HG02884 (cell line): ENCODE measurements around the gene BGLAP.

Experiments
- ATAC-seq: cut with Tn5 transposase; IDR thresholded peaks from one replicate; pipeline ENCODE4 v1.9.1; 2021; ENCODE audit warnings: mild to moderate bottlenecking, moderate library complexity; ENCODE audit not compliant: unreplicated experiment

Gene BGLAP

DNA sequence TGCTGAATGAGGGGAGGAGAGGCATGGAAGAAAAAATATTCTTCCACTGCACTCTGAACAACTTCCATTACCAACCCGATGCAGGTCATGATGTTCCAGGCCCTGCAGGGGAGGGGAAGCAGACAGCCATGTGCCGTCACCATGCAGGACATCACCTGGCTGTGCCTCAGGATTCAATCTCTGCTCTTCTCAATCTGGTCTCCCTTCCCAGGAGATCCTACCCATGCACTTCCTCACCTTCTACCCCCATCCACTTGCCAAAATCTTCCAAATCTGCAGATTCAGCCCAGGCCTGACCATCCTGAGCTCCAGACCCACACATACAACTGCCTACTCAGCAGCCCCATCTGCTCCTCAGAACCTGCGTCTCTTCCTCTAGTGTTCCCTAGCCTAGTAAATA, 11.7 kb downstream of the BGLAP start:
- no peak for ATAC-seq

GRCh38 chr1:156257711-156258110, 15.7 kb downstream of the BGLAP start:
- ATAC-seq = no peak

GRCh38 chr1:156258859-156259258, 16.9 kb downstream of the BGLAP start:
- ATAC-seq = no peak

- no peak for ATAC-seq
These were observed 17.8 kb downstream of the BGLAP start for GRCh38 chr1:156259805-156260204.

- ATAC-seq = no peak
These were observed 18.9 kb downstream of the BGLAP start for GRCh38 chr1:156260896-156261295.

DNA sequence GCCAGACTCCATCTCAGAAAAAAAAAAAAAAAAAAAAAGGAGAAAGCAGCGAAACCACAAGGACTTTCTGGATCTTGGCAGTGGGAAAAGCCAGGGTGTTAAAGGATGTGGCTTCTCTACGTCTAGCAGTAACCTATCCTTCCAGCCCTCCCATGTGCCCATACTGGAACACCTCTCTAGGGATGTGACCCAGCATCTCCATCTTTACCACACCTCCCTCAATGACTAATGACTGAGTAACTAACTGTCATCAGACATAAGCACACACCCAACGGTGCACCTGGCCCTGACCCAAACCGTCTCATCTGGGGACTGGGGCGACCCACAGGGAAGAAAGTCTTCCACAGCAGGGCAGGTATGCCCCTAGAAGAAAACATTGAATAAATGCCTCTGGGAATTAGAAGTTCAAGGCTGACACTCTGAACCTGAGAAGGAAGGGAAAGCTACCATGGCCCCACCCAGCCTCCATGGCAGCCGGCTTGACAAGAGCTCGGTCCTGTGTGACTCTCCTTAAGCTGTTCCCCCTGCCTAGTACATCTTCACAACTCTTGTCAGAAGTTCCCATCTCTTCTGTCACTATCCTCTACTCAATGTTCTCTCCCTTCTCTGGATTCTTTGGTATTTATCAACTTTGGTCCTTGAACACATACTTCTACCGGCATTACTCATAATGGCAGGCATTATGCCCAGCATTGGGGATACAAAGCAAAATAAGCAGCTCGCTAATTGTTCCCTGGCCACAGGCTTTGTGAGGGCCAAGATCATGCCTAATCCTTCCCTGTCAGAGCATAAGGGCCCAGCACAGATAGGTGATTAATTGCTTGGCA, 20.7 kb downstream of the BGLAP start:
- no peak for ATAC-seq

GRCh38 chr1:156263288-156263655, 21.3 kb downstream of the BGLAP start:
- ATAC-seq = no peak

DNA sequence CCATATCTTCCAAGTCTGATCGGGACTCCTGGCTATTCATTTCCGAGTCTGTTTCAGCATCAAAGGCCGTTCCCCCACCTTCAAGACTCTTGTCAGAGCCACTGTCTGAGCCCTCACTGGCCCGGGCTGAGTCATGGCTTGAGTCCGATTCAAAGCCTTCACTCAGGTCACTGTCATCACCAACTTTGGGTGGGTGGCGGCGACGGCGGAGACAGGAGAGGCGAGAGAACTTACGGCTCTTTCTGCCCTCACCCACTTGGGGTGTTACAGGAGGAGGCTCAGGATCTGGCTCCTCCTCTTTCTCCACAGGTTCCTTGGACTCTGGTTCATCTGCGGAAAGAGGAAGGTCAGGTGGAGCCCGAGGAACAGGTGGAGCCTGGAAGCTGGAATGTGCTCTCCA, 24.1 kb downstream of the BGLAP start:
- no peak for ATAC-seq

GRCh38 chr1:156268336-156268735, 26.4 kb downstream of the BGLAP start:
- no peak for ATAC-seq

DNA sequence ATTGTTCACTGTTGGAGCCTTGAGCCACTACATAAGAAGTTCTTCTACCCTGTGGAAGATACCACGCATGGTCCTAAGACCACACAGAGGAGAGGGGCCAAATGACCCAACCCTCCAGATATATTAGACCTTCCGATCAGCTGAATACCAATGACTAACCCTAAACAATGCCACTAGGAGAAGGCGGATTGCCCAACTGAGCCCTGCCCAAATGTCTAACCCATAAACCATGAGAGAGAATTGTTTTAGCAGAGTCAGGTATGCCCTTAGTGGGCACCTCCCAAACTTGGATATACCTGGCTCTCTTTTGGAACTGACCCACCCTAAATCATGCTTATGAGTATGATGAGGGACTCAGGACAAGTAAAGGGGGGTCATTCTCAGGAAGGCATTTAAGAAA, 28.3 kb downstream of the BGLAP start:
- no peak for ATAC-seq

GRCh38 chr1:156276532-156276931, 34.5 kb downstream of the BGLAP start:
- ATAC-seq = no peak

DNA sequence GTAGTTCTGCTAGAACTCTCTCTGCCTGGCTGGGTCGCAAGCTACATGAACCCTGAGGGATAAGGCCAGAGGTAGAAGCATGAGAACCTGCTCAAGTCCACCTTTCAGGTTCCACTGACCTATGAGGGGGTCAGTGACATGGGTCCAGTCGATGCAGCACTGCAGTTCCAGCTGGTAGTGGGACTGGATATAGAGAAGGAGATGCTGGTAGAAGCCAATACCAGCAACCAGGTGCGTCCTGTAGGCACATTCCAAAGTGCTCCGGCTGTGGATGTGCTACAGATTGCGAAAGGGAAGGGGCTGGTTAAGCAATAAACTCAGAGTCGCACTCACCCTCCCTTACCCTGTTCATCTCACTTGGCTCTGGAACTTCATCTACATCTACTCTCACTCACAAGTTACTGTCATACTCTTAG, 35.0 kb downstream of the BGLAP start:
- no peak for ATAC-seq

DNA sequence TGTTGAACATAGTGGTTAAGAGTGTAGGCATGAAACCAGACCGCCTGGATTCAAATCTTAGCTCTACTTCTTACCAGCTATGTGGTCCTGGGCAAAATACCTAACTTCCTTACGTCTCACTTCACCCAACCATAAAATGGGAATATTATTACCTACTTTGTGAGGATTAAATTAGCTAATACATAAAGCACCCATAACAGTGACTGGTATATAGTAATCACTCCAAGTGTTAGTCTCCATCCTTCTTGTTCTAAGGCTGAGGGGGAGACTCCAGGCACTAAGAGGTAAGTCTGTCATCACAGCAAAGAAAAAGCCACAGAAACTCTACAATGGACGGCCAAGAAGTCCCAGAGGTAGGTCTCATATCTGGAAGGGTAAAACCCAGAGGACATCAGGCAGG, 37.9 kb downstream of the BGLAP start:
- no peak for ATAC-seq

DNA sequence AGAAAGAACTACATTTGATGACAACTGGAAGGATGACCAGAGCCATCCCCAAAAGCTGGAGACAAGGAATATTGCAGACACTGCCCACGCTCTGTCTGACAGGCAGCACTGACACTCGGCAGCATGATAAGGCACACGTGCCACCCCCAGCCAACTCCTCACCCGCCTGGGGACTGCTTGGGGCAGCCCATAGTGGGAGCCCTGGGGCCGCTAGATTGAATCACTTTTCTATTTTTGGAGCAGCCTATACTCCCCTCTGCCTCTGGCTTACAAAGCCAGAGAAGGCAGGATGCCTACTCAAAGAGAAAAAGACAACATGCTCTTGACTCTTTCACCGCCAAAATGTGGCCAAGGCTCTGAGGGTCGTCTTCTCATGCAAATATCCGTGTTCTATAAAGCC, 39.3 kb downstream of the BGLAP start:
- ATAC-seq = no peak

DNA sequence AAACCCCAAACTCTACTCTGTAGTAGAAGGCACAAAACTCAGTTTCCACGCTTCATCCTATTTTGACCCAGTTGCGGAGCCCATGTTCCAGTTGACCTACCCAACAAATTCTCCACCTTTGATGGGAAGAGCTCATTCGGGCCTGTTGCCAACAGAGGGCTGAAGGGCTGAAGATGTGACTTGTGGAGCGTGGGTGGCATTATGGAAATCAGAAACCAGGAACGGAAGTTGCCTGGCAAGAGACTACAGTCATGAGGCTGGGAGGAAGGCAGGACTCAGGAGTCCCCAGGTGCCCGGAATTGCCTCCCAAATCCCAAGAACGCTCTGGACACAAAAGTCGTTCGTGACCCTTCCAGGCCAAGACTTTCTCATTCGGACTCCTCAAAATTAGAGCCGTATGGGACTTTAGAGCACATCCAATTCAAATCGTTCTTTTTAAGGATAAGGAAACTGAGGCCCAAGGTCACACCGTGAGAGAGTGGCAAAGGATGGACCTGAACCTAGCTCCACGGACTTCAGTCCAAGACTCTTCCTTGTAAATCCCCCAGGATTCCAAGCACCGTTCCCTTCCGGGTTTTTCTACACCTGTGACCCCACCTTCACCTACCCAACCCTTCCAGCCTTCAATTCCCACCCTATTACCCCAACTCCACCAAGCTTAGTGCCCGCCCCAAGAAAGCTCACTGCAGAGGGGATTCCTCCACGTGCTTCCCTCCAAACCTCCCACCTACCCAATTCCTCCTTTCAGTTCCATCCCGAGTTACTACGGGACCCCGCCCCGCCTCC, 39.9 kb downstream of the BGLAP start:
- ATAC-seq = no peak

GRCh38 chr1:156282479-156283222, 40.7 kb downstream of the BGLAP start, which contains the start of gene SMG5:
TSS of gene SMG5 (minus strand) at chr1:156282825. CDS start at chr1:156282680, 145 bp downstream.
- peak; percentile 75 for ATAC-seq

DNA sequence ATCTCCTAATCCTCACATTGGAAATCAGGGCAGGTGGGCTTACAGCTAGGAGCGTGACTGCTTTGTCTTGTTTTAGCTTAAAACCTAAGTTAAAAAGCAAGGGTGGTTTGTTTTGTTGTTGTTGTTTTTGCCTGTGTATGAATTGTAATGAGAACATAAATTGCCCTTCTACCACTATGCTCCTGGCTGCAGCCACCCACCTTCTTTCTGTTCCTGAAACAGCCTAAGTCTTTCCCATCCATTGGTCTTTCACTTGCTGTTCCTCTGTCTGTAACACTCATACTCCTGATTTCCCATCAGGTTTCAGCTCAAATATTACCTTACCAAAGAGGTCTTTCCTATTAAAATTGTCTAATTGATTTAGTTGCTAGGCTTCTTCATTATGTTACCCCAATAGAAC, 41.5 kb downstream of the BGLAP start:
- no peak for ATAC-seq

DNA sequence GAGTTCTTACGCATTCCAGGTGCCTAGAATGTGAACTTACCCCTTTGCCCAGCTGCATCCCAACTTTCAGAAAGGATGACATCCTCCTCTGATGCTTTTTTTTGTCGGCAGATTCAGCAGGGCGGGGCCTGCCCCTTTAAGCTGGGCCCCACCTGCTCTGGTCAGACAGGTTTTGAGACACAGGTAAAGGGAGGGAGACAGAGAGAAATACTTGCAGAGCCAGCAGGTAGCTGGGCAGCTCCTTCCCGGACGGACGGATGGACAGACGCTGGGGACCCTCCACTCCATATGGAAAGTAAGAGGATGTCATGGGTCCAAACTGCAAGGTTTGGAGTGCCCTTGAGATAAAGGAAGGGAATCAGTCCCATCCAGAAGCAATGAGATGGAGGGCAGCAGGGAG, 42.1 kb downstream of the BGLAP start, which contains the start of gene TMEM79:
Gene TMEM79 (plus strand): TSS at position 214 of the 400 bp plus-strand sequence. CDS start 902 bp downstream, outside the sequence.
- ATAC-seq = no peak

DNA sequence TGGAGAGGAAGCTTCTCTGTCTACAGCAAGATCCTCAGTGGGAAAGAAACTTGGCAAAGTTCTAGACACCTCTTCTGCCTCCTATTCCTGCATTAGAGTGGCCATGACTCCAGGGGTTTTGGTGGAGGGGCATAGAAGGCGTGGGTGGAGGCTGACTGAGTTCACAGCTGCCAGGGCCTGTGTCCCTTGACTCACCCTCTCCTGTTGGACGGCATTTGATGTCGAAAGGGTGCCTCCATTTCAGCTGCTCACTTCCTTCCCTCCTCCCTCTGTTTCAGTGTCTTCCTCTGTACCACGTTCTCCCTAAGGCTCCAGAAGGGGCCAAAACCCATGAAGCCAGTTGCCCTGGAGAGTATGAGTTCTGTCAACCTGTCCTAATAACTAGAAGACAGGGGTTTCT, 42.8 kb downstream of the BGLAP start:
- no peak for ATAC-seq

DNA sequence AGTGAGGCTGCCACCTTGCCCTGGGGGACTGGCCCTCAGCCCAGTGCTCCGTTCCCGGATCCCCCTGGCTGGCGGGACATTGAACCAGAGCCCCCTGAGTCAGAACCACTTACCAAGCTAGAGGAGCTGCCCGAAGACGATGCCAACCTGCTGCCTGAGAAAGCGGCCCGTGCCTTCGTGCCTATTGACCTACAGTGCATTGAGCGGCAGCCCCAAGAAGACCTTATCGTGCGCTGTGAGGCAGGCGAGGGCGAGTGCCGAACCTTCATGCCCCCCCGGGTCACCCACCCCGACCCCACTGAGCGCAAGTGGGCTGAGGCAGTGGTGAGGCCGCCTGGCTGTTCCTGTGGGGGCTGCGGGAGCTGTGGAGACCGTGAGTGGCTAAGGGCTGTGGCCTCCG, 43.5 kb downstream of the BGLAP start:
- ATAC-seq = no peak

DNA sequence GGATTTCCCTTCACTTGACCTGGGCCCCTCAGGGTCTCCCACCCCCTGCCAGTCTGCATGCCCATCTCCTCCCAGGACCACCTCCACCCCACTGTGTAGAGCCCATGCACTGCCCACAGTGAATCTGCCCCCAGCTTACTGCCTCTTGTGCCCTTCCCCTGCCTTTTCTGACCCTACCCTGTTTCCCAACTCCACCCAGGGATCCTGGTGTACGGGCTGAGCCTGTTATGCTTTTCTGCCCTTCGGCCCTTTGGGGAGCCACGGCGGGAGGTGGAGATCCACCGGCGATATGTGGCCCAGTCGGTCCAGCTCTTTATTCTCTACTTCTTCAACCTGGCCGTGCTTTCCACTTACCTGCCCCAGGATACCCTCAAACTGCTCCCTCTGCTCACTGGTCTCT, 44.1 kb downstream of the BGLAP start:
- no peak for ATAC-seq
